ENCODE data around the gene COL27A1. TPM values are rescaled to one million over a fixed set of nuclear protein-coding genes. Genes with fewer than 3 reads are reported as not detected.
A peak's percentile ranks its signal among the peaks of the same experiment; 100 is the strongest.
"Not testable (repeated sequence)": the region's sequence is repeated elsewhere in the genome, so short reads cannot be mapped to it uniquely, and the experiment has no call there.

COL27A1 gene
- total RNA-seq, 2 experiments from 2014 or later, result 8.4 to 9.7 TPM

DNA sequence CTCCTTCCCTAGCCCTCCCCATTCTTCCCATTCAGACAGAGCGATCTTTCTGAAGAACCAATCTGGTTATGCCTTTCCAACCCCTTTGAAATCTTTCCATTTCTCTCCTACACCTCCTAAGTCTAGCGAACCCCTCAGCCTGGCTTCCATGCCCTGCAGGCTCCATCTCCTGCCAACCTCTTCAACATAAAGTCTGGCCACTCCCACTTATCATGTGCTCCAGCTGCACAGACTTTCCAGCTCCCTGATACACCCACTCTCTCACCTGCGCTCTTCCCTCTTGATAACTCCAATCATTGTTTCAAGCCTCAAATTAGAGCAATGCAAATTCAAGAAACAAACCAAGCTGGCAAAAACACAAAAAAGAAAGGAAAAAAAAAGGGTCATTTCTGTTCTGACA lies 163.8 kb downstream of the COL27A1 start:
- H3K4me3 Mint-ChIP-seq, result no peak overlapping the region

DNA sequence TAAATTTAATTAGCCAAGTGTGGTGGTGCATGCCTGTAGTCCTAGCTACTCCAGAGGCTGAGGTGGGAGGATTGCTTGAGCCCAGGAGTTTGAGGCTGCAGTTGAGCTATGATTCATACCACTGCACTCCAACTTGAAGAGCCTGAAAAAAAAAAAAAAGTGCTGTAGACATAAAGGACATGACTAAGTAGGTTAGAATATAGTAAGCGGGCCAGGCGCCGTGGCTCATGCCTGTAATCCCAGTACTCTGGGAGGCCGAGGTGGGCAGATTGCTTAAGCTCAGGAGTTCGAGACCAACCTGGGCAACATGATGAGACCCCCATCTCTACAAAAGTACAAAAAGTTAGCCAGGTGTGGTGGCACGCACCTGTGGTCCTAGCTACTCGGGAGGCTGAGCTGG lies 165.4 kb downstream of the COL27A1 start:
- CTCF ChIA-PET, result interaction anchor here (1.4 to 1.6 kb wide), 2 partner anchors 30 to 212 kb away, joined by 3 to 7 read pairs; no protein-coding TSS in a partner anchor
- ATAC-seq; intact Hi-C loops (cut with micrococcal nuclease); H3K27me3 Mint-ChIP-seq; POLR2A ChIA-PET; H3K4me3 Mint-ChIP-seq; DNase-seq; H3K27ac Mint-ChIP-seq; H3K4me1 Mint-ChIP-seq (ENCODE audit: low read depth); H3K36me3 Mint-ChIP-seq (ENCODE audit: low read depth); H3K9me3 Mint-ChIP-seq: not testable (repeated sequence)

More for the DNA sequence above, 163.8 kb downstream of the COL27A1 start:
- Mint-ChIP-seq H3K27ac (no peak overlapping the region), H3K27me3 (peaks cover 5% of the 10 kb centered on the region), H3K9me3 (no peaks in the 10 kb centered on the region), H3K4me1 (ENCODE audit: low read depth) (peaks cover 6% of the 10 kb centered on the region), H3K36me3 (ENCODE audit: low read depth) (no peaks in the 10 kb centered on the region)
- ATAC-seq (no peak), DNase-seq (no peak)
- intact Hi-C loops (cut with micrococcal nuclease), result no loop called here
- ChIA-PET POLR2A (no interaction called here), CTCF (interaction anchor here (1.3 kb wide), 1 partner anchor 28 kb away, joined by 3 read pairs; no protein-coding TSS in a partner anchor)
- TF ChIP-seq, protein P1, sequence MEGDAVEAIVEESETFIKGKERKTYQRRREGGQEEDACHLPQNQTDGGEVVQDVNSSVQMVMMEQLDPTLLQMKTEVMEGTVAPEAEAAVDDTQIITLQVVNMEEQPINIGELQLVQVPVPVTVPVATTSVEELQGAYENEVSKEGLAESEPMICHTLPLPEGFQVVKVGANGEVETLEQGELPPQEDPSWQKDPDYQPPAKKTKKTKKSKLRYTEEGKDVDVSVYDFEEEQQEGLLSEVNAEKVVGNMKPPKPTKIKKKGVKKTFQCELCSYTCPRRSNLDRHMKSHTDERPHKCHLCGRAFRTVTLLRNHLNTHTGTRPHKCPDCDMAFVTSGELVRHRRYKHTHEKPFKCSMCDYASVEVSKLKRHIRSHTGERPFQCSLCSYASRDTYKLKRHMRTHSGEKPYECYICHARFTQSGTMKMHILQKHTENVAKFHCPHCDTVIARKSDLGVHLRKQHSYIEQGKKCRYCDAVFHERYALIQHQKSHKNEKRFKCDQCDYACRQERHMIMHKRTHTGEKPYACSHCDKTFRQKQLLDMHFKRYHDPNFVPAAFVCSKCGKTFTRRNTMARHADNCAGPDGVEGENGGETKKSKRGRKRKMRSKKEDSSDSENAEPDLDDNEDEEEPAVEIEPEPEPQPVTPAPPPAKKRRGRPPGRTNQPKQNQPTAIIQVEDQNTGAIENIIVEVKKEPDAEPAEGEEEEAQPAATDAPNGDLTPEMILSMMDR (IDR thresholded peaks at IDR 0.05), result no peak

DNA sequence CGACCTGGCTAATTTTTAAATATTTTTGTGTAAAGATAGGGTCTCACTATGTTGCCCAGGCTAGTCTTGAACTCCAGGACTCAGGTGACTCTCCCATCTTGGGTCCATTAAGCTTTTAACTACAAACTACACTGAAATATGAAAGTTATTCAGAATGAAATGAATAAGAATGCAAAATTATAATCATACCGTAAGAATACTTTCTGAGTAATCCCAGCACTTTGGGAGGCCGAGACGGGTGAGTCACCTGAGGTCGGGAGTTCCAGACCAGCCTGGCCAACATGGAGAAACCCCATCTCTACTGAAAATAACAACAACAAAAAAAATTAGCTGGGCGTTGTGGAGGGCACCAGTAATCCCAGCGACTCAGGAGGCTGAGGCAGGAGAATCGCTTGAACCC lies 166.4 kb downstream of the COL27A1 start:
- DNase-seq, result no peak
- no peak overlapping the region for H3K4me3 Mint-ChIP-seq
- no peaks in the 10 kb centered on the region for H3K9me3 Mint-ChIP-seq
- TF ChIP-seq, protein P1 (IDR thresholded peaks at IDR 0.05), result no peak
- ChIA-PET CTCF (interaction anchor here (0.6 to 1.6 kb wide), 2 partner anchors 15 to 31 kb away, joined by 3 to 7 read pairs; no protein-coding TSS in a partner anchor), POLR2A (no interaction called here)
- H3K36me3 Mint-ChIP-seq (ENCODE audit: low read depth), result no peaks in the 10 kb centered on the region
- intact Hi-C loops (cut with micrococcal nuclease), result no loop called here
- ATAC-seq, result no peak
- H3K4me1 Mint-ChIP-seq (ENCODE audit: low read depth), result peaks cover 6% of the 10 kb centered on the region
- H3K27me3 Mint-ChIP-seq, result peaks cover 5% of the 10 kb centered on the region
- H3K27ac Mint-ChIP-seq, result no peak overlapping the region

DNA sequence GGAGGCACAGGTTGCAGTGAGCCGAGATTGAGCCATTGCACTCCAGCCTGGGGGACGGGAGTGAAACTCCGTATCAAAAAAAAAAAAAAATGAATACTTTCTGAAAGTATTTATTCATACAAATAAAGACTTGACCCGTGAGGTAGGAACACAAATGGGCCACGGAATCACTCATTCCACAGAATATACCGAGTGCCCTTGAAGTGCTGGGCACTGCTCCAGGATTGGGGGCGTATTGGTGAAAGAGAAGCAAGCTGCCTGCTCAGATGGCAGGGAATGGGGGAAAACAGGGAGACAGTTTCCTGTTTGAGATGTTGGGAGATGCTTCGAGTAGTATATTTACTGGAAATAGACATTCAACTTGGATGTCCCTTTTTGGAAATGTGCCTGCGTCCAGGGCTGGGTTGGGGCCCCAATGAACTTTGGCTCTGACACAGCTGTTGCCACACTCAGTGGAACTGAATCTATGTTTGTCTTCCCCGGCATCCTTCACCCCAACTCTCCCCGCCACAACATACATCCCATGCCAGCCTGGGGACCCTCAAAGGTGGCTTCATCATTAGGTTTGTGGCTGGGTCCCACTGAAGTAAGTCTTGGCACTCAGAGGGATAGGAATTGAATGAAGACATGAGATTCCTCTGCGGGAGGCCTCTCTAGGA lies 167.0 kb downstream of the COL27A1 start:
- H3K9me3 Mint-ChIP-seq; CTCF ChIA-PET; H3K36me3 Mint-ChIP-seq (ENCODE audit: low read depth); ATAC-seq; H3K4me3 Mint-ChIP-seq; POLR2A ChIA-PET; DNase-seq; H3K27ac Mint-ChIP-seq; H3K27me3 Mint-ChIP-seq; intact Hi-C loops (cut with micrococcal nuclease); H3K4me1 Mint-ChIP-seq (ENCODE audit: low read depth): not testable (repeated sequence)

DNA sequence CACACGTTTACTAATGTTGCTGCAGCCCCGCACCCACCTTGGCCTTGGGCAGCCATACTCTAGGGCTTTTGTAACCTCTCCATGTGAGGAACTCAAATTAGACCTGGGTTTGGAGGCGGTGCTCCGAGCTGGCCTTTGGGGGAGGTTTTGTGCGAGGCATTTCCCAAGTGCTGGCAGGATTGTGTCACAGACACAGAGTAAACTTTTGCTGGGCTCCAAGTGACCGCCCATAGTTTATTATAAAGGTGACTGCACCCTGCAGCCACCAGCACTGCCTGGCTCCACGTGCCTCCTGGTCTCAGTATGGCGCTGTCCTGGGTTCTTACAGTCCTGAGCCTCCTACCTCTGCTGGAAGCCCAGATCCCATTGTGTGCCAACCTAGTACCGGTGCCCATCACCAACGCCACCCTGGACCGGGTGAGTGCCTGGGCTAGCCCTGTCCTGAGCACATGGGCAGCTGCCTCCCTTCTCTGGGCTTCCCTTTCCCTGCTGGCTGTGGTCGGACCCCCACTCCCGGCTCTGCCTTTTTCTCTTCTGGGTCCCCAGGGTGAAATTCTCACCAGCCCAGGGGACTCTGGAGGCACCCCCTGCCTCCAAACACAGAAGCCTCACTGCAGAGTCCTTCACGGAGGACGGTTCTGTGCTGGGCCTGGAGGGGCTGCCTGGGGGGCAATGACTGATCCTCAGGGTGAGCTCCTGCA lies 167.6 kb downstream of the COL27A1 start, which contains the start of gene ORM1:
TSS of gene ORM1 (plus strand) at position 268 of the 701 bp plus-strand sequence. CDS start at position 304, 36 bp downstream.
- H3K9me3 Mint-ChIP-seq; DNase-seq; H3K4me3 Mint-ChIP-seq; intact Hi-C loops (cut with micrococcal nuclease); H3K4me1 Mint-ChIP-seq (ENCODE audit: low read depth); H3K27ac Mint-ChIP-seq; CTCF ChIA-PET; H3K27me3 Mint-ChIP-seq; POLR2A ChIA-PET; H3K36me3 Mint-ChIP-seq (ENCODE audit: low read depth): not testable (repeated sequence)
- peak; percentile 11 for ATAC-seq

DNA sequence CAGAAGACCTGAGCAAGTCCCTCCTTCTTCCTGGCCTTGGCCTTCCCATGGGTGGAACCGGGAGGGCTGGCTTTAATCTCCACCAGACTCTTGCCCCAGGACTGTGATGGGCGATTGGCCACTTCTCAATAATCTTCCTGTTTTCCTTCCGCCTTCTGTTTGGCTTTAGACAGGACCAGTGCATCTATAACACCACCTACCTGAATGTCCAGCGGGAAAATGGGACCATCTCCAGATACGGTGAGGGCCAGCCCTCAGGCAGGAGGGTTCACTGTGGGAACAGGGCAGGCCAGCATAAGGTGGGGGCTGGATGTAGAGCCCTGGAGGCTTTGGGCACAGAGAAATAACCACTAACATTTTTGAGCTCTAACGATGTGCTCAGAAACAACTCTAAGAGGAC lies 168.5 kb downstream of the COL27A1 start:
- H3K27ac Mint-ChIP-seq; POLR2A ChIA-PET; H3K4me1 Mint-ChIP-seq (ENCODE audit: low read depth); DNase-seq; H3K36me3 Mint-ChIP-seq (ENCODE audit: low read depth); H3K27me3 Mint-ChIP-seq; CTCF ChIA-PET; H3K4me3 Mint-ChIP-seq; intact Hi-C loops (cut with micrococcal nuclease); H3K9me3 Mint-ChIP-seq; ATAC-seq: not testable (repeated sequence)

DNA sequence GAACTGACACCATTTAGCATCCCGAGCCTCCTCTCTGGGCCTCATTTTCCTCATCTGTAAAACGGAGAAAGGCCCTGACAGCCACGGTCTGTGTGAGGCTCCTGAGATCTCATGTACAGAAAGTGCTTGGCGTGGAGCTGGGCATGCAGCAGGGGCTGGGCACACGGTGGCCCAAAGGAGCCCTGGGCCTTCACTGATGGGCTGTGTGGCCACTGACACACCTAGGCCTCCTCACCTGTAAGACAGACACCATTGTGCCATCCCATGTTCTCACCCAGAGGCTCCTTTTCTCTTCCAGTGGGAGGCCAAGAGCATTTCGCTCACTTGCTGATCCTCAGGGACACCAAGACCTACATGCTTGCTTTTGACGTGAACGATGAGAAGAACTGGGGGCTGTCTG lies 169.2 kb downstream of the COL27A1 start:
- no peak for ATAC-seq
- H3K4me1 Mint-ChIP-seq (ENCODE audit: low read depth), result no peaks in the 10 kb centered on the region
- TF ChIP-seq, protein P1 (IDR thresholded peaks at IDR 0.05), result no peak
- no peak for DNase-seq
- CTCF ChIA-PET, result no interaction called here
- no peaks in the 10 kb centered on the region for H3K27me3 Mint-ChIP-seq
- H3K36me3 Mint-ChIP-seq (ENCODE audit: low read depth), result no peaks in the 10 kb centered on the region
- H3K9me3 Mint-ChIP-seq, result no peaks in the 10 kb centered on the region
- no peak overlapping the region for H3K27ac Mint-ChIP-seq
- intact Hi-C loops (cut with micrococcal nuclease), result no loop called here
- POLR2A ChIA-PET, result no interaction called here
- H3K4me3 Mint-ChIP-seq, result no peak overlapping the region

DNA sequence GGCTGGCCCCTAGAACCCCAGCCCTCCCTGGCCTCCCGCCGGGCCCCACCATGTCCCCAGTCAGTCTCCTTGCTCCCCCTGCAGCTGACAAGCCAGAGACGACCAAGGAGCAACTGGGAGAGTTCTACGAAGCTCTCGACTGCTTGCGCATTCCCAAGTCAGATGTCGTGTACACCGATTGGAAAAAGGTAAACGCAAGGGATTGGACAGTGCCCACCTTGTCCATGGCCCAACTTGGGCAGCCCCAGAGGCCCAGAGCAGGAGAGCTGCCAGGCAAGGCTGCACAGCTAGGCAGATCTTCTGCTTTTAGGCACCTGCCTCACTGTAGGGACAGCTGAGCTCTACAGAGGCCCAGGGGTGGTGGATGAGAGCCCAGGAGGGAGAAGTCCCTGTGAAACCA lies 169.6 kb downstream of the COL27A1 start:
- H3K36me3 Mint-ChIP-seq (ENCODE audit: low read depth); POLR2A ChIA-PET; H3K27me3 Mint-ChIP-seq; DNase-seq; CTCF ChIA-PET; H3K4me3 Mint-ChIP-seq; ATAC-seq; H3K27ac Mint-ChIP-seq; intact Hi-C loops (cut with micrococcal nuclease); H3K4me1 Mint-ChIP-seq (ENCODE audit: low read depth); H3K9me3 Mint-ChIP-seq: not testable (repeated sequence)

DNA sequence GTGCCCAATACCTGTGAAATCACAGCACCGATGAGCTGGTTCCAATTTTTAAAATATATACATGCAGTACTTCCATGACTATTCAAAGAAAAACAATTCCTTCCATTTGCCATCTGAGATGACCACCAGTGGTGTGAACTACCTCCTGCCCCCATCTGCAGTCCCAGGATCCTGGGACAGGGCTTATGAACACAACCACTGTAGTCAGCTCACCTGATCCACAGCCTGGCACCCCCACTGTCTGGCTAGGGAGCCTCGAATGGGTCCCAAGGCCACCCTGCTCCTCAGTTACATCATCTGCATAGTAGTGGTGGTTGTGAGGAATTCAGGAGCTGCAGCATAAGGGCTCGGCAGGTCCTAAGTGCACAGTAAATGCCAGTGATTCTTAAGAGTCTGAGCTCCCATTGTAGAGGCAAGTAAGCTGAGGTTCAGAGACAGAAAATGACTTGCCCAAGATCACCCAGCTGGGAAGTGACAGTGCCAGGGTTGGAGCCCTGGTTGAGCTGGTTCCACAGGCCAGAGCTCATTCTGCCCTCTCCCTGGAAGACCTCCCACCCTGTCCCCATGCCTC lies 170.4 kb downstream of the COL27A1 start:
- H3K27me3 Mint-ChIP-seq; ATAC-seq; DNase-seq; H3K27ac Mint-ChIP-seq; CTCF ChIA-PET; H3K9me3 Mint-ChIP-seq; H3K4me1 Mint-ChIP-seq (ENCODE audit: low read depth); H3K36me3 Mint-ChIP-seq (ENCODE audit: low read depth); H3K4me3 Mint-ChIP-seq; intact Hi-C loops (cut with micrococcal nuclease); POLR2A ChIA-PET: not testable (repeated sequence)
